HUES64 (cell line): Measurements from ENCODE around the gene SPRYD7. TPM values are rescaled to one million over a fixed set of nuclear protein-coding genes. Genes with fewer than 3 reads are reported as not detected.

Experiments
- H3K27ac ChIP-seq: 2 replicates; pipeline ENCODE4 v1.7.0; 2013; ENCODE audit warnings: low read depth, low read length, inconsistent platforms
- H3K27me3 ChIP-seq: 2 replicates; pipeline ENCODE4 v1.6.1; 2013; ENCODE audit warnings: mild to moderate bottlenecking, low read length; ENCODE audit not compliant: insufficient read depth
- H3K36me3 ChIP-seq: 2 replicates; pipeline ENCODE4 v1.6.1; 2013; ENCODE audit warnings: mild to moderate bottlenecking, low read length; ENCODE audit not compliant: insufficient read depth
- H3K4me1 ChIP-seq: 2 replicates; pipeline ENCODE4 v1.6.1; 2013; ENCODE audit warnings: mild to moderate bottlenecking, low read length, moderate library complexity; ENCODE audit not compliant: insufficient read depth
- H3K4me3 ChIP-seq: 2 replicates; pipeline ENCODE4 v1.5.1; 2013; ENCODE audit warnings: mild to moderate bottlenecking, low read length, moderate library complexity
- H3K9ac ChIP-seq: 2 replicates; pipeline ENCODE4 v1.6.1; 2013; ENCODE audit warnings: mild to moderate bottlenecking, low read depth, low read length
- H3K9me3 ChIP-seq: 2 replicates; pipeline ENCODE4 v1.6.1; 2013; ENCODE audit warnings: low read depth, low read length; ENCODE audit not compliant: insufficient read depth
- WGBS: fragments of 150-250, 120-280 bp; methylation state at CpG from one replicate; pipeline ENCODE4 v1.1.7; 2013; ENCODE audit warnings: missing lambda C conversion rate; 5-methylcytosine and 5-hydroxymethylcytosine counted together
- polyA plus RNA-seq, 2 experiments: library from polyadenylated mRNA; stranded (reverse); fragments of 50-300 nt; gene quantifications; one replicate each; pipeline ENCODE4 v1.2.3, GENCODE V29; 2013

Gene SPRYD7, protein sequence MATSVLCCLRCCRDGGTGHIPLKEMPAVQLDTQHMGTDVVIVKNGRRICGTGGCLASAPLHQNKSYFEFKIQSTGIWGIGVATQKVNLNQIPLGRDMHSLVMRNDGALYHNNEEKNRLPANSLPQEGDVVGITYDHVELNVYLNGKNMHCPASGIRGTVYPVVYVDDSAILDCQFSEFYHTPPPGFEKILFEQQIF
- polyA plus RNA-seq (2013, experiment 1 of 2) = 2.8 TPM
- polyA plus RNA-seq (2013, experiment 2 of 2) = 3.2 TPM

DNA sequence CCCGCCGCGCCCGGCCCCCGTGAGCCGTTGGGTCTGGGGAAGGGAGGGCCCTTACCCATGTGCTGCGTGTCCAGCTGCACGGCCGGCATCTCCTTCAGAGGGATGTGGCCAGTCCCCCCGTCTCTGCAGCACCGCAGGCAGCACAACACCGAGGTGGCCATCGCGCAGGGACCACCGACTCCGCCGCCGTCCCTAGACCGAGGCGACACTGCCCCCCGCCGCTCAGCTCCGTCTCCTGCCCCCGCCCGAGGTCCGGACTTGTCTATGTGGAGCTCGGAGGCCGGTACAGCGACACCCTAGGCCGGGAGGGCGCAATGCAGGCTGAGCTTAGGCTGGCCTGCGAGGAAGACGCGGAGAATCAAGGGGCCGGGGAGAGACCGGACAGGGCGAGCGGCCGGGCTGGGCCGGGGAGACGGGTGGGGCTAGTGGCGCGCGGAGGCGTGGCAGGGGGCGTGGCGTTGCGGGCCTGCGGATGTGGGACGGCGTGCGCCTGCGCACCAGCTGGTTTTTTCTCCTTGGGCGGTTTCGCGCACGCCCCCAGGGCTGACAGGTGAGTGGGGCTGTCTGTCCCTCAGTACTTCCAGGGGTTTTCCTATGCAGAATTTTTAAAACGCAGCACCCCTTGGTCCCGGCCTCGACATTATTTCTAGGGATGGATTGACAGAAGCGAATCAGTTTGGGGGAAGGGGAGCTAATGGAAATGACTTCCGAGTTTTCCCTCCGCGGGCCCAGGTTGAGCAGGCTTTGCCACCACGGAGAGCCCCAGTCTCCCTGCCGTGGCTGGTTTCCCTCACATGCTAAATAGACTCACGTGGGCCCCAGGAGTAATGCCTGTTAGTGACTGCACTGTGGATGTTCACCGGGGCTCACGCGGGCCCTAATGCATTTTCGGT is at the start of gene SPRYD7:
TSS of gene SPRYD7 (minus strand) at position 266 of the 893 bp plus-strand sequence. CDS start at position 161, 105 bp downstream.
- Histone ChIP-seq H3K36me3 (no peaks in the 10 kb centered on the region), H3K4me1 (peaks cover 6% of the 10 kb centered on the region), H3K4me3 (peak within 1 kb of the TSS; percentile 92), H3K27ac (no peak within 1 kb of the TSS), H3K9ac (peak within 1 kb of the TSS; percentile 67), H3K27me3 (peaks cover 24% of the 10 kb centered on the region), H3K9me3 (no peaks in the 10 kb centered on the region)
- WGBS = under 1% methylated on average over 71 of the region's 71 CpGs

DNA sequence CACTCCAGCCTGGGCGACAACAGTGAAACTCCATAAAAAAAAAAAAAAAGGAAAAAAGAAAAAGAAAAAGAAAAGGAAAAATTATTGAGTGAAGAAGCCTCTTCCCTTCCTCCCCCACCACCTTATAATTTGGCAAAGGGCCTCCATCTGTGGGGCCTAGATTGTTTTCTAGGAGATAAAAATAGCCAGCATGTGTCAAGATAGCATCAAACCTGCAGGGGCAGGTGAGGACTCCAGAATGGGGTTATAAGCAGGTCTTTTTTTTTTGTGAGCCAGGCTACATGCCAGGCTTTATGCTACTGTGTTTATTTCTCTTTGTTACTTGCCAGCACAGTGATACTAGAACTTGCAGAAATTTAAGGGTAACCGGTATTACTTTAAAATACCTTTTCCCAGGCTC is 49.0 kb upstream of the SPRYD7 start:
- no peaks in the 10 kb centered on the region for H3K9me3 ChIP-seq
- WGBS = 95% methylated on average over 1 of the region's 2 CpGs
- H3K27ac ChIP-seq = no peak overlapping the region
- H3K9ac ChIP-seq = no peak overlapping the region
- no peaks in the 10 kb centered on the region for H3K36me3 ChIP-seq
- no peaks in the 10 kb centered on the region for H3K27me3 ChIP-seq
- H3K4me3 ChIP-seq = no peak overlapping the region
- H3K4me1 ChIP-seq = no peaks in the 10 kb centered on the region

DNA sequence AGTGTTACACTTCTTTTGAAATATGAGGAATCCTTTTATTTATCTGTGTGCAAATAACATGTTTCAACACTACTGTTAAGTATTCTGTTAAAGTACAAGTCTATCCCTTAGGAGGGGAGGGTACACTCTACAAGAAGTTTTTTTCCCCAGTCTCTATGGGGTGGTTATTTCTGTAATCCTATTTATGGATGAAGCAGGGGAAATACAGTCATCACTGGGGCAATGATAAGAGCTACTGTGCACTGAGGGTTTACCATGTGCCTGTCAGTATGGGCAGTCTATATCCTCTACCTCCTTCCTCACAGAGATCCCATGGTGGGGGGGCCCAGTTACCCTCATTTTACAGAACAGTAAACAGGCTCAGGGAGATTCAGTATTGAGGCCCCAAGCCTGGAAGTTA is 44.1 kb upstream of the SPRYD7 start:
- Histone ChIP-seq H3K36me3 (no peaks in the 10 kb centered on the region), H3K4me3 (no peak overlapping the region), H3K4me1 (no peaks in the 10 kb centered on the region), H3K9ac (no peak overlapping the region), H3K27me3 (no peaks in the 10 kb centered on the region), H3K9me3 (no peaks in the 10 kb centered on the region), H3K27ac (no peak overlapping the region)

DNA sequence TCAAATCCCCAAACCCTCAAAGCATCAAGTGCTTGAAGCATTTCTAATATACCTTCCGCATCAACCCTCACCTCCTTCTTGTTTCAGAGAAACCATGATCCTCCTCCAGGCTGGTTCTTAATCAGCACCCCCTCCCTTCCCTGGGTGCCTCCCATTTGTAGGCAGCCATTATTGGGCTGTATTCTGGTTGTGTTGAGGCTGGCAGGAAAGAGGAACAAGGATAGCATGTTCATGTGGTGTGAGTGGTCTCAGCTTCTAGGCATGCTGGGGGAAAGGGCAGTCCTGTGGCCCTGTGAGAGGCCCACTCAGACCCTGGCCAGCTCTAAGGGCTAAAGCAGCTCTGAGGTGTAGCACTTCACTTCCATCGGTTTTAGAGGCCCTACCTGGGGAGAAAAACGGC is 41.9 kb upstream of the SPRYD7 start:
- 92% methylated on average over 3 of the region's 3 CpGs for WGBS
- Histone ChIP-seq H3K4me1 (no peaks in the 10 kb centered on the region), H3K36me3 (no peaks in the 10 kb centered on the region), H3K27me3 (no peaks in the 10 kb centered on the region), H3K27ac (no peak overlapping the region), H3K4me3 (no peak overlapping the region), H3K9ac (no peak overlapping the region), H3K9me3 (no peaks in the 10 kb centered on the region)

DNA sequence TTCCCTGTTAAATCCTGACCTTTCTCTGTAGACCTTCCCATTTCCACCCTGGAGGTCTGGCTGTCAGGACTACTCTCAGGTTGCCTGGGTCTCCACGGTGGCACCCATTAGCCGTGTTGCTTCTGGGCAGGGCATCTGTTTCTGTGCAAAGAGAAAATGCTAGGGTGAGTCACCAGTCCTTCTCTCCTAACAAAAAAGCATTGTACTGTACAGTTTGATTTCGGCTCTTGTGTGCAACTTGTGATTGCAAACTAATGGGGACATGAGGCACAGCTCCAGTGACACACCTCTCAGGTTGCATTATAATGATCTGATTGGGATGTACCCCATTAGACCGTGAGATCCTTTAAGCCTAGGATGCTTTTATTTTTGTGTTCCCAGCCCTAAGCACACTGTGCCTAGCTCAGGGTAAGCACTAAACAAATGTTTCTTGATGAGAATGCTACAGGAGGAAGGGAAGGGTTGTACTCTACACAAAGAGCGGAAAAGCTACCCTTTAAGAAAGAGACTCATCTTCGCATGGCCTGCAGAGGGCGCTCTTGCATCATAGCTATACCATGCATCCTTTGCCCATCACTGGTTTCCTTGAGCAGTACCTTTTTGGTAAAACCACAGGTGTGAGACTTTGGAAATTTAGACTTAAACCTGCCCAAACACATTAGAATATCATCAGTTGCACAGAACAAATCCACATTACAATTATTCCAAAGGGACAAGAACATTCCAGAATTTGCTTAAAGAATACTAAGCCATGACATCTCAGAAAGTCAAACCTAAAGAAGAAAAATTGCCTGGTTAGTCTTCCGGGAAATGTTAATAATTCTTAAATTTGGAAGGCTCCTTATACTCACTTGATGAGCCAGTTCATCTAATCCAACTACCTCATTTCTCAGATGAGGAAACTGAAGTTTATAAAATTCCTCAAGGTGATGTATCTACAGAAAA is 40.4 kb upstream of the SPRYD7 start:
- H3K4me3 ChIP-seq = no peak overlapping the region
- no peaks in the 10 kb centered on the region for H3K27me3 ChIP-seq
- H3K9ac ChIP-seq = no peak overlapping the region
- no peak overlapping the region for H3K27ac ChIP-seq
- no peaks in the 10 kb centered on the region for H3K36me3 ChIP-seq
- no peaks in the 10 kb centered on the region for H3K9me3 ChIP-seq
- 58% methylated on average over 8 of the region's 8 CpGs for WGBS
- H3K4me1 ChIP-seq = no peaks in the 10 kb centered on the region

DNA sequence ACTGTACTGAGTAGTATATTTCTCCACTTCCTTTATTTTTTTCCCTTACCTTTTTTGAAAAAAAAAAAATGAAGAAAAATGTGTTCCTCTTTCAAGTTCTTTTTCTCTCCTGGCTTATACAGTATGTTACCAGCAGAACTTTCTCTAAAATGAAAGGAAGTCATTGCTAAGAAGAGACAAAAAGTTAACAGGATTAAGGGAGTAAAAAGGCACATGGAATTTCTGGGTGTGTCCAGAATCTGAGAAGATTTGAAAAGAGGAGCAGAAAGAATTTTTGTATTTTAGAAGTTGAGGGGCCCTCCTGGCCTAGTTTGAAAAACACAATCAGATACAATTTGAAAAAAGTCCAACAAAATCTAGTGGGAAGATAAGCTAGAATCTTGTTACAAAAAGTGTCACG is 39.7 kb upstream of the SPRYD7 start:
- Histone ChIP-seq H3K9me3 (no peaks in the 10 kb centered on the region), H3K9ac (no peak overlapping the region), H3K27me3 (no peaks in the 10 kb centered on the region), H3K4me1 (no peaks in the 10 kb centered on the region), H3K27ac (no peak overlapping the region), H3K4me3 (no peak overlapping the region), H3K36me3 (no peaks in the 10 kb centered on the region)
- WGBS = 100% methylated on average over 1 of the region's 1 CpG

DNA sequence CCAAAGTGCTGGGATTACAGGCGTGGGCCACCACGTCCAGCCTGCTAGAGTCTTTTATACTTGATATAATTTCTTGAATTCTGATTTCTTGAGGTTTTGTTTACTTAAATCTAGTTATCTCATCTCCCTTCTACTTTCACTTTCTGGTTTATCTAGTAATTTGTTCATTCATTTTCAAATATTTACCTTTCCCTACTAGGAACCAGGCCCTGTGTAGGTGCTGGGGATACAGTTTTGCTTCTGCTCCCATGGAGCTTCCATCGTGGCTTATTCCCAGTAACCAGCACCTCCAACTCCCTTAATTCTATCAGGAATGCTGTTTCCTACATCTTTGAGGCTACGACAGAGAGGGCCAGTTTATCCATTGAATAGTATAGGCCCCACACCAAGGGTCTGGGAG is 36.6 kb upstream of the SPRYD7 start:
- H3K4me1 ChIP-seq = no peaks in the 10 kb centered on the region
- no peak overlapping the region for H3K9ac ChIP-seq
- no peaks in the 10 kb centered on the region for H3K27me3 ChIP-seq
- no peaks in the 10 kb centered on the region for H3K9me3 ChIP-seq
- no peak overlapping the region for H3K4me3 ChIP-seq
- no peak overlapping the region for H3K27ac ChIP-seq
- no peaks in the 10 kb centered on the region for H3K36me3 ChIP-seq
- WGBS = 94% methylated on average over 4 of the region's 4 CpGs

DNA sequence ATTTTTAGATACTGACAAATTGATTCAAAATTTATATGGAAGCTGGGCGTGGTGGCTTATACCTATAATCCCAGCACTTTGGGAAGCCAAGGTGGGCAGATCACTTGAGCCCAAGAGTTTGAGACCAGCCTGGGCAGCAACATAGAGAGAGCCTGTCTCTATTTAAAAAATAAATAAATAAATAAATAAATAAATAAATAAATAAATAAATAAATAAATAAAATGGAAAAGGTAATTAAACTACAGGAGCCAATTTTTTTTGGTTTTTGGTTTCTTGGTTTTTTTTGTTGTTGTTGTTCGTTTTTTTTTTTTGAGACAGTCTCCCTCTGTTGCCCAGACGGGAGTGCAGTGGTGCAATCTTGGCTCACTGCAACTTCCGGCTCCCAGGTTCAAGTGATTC is 31.3 kb upstream of the SPRYD7 start:
- 89% methylated on average over 4 of the region's 4 CpGs for WGBS
- Histone ChIP-seq H3K36me3 (no peaks in the 10 kb centered on the region), H3K4me3 (no peak overlapping the region), H3K27ac (no peak overlapping the region), H3K9me3 (peaks cover 6% of the 10 kb centered on the region), H3K27me3 (no peaks in the 10 kb centered on the region), H3K4me1 (no peaks in the 10 kb centered on the region), H3K9ac (no peak overlapping the region)

DNA sequence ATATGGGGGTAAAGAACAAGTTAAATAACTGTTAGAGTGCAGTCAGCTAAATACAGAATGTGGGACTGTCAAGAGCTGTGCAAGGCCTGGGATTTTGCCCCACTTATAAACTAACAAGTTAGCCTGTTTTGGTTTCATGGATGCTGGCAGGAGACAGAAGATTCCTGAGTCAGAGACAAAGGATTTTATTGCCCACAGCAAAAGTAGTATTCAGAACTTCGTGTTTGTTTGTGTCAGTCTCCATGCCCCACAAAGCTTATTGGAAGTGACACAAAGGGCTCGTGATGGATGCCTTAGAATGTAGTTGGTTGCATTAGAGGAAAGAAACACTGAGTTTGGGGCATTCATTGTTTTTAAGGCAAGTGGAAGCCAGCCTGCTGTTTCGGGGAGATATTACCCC is 22.2 kb upstream of the SPRYD7 start:
- H3K36me3 ChIP-seq = no peaks in the 10 kb centered on the region
- H3K9me3 ChIP-seq = peaks cover 6% of the 10 kb centered on the region; the same call in 1 of the 2 replicates
- no peak overlapping the region for H3K9ac ChIP-seq
- no peak overlapping the region for H3K4me3 ChIP-seq
- no peak overlapping the region for H3K27ac ChIP-seq
- no peaks in the 10 kb centered on the region for H3K27me3 ChIP-seq
- WGBS = 80% methylated on average over 3 of the region's 3 CpGs
- H3K4me1 ChIP-seq = no peaks in the 10 kb centered on the region

DNA sequence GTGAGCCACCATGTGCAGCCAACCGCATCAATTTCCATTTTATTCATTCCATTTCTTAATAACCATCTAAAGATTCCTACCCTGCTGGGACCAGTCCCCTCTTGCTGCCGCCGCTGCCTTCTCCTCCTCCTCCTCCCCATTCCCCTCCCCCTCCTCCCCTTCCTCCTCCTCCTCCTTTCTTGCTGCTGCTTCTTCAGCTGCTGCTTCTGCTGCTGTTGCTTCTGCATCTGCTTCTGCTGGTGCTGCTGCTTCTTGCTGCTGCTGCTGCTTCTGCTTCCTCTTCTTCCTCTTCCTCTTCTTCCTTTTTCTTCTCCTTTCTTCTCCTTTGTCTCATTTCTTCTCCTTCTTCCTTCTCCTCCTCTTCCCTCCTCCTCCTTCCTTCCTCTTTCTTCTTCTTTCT is 20.0 kb upstream of the SPRYD7 start:
- WGBS = 78% methylated on average over 3 of the region's 3 CpGs
- Histone ChIP-seq H3K36me3 (no peaks in the 10 kb centered on the region), H3K9me3 (no peaks in the 10 kb centered on the region), H3K9ac (no peak overlapping the region), H3K4me1 (no peaks in the 10 kb centered on the region), H3K27me3 (no peaks in the 10 kb centered on the region), H3K4me3 (no peak overlapping the region), H3K27ac (no peak overlapping the region)
